ENCODE measurements around the gene ATF7. TPM values are rescaled to one million over a fixed set of nuclear protein-coding genes. Genes with fewer than 3 reads are reported as not detected.
"Not testable (repeated sequence)": the region's sequence is repeated elsewhere in the genome, so short reads cannot be mapped to it uniquely, and the experiment has no call there.

ATF7 gene
- total RNA-seq, 2 donors from 2014 or later: 38.3 to 39.2 TPM

DNA sequence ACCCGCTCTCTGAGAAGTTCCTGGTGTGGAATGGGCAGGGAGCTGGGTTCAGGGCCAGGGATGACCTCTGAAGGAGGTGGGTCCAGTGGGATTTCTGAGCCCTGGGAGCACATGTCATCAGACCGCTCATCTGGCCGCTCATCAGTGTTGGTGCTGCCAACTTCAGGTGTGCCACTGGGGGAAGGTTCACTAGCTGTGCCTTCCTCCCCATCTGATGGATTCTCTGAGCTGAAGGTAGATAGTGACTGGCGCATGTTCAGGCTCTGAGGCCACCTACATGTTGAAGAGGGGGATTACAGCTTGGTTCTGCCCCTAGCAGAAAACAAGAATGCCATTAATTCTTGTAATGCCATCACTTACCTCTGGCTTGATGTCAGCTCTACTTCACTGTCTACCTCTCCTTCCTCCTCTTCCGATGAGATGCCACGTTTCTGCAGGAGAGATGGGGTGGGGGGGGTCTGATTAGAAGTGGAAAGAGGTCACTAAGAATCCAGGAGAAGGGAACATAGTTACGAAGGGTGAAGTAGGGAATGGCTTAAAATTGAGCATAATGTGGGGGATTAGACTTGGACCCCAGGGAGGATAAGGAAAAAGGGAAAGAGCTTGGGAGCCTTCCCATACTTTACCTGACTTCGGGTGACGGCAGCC is 144.1 kb downstream of the ATF7 start:
- no peak for ATAC-seq
- DNase-seq: no peak
- intact Hi-C loops (cut with DNase I, micrococcal nuclease): no loop called here

GRCh38 chr12:53481458-53481857 is 144.7 kb downstream of the ATF7 start:
- ATAC-seq; DNase-seq; intact Hi-C loops (cut with DNase I, micrococcal nuclease): not testable (repeated sequence)

DNA sequence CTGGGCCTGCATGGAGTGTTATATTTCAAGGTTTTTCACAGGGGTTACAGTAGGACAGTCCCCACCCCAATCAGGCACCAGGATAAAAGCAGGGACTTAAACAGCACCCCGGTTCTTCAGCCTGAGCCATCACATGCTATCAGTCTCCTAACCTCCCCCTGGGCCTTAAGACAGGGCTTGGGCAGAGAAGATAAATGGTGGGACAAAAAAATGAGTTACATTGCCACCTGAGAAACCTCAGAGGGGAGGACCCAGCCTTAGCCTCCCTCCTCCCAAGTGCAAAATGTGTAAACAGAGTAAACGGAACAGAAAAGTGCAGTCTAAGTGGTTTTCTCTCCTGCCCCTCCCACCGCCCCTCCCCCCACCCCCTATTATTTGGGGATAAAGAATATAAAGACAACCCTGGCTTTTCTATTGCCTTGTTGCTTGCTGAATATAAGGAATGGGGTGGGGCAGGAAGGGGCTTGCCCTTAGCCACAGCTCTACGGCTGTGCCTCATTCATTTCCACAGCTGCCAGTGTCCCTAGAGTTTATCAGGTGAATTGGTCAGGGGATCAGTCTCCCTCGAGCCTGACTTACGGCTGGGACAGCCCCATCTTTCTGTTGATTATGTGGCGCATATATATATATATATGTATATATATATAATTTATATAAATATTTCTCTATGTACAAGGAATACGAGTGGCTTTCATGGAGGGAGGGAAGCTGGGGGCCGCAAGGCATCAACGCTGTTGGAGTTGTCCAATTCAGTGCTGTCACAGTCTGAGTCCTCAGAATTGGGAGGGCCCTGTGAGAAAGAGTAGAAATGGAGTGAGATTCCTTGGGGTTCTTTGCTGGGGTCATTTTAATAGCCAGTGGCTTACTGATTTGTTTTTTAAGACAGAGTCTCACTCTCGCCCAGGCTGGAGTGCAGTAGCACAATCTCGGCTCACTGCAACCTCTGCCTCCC is 145.4 kb downstream of the ATF7 start:
- ATAC-seq: no peak
- intact Hi-C loops (cut with DNase I, micrococcal nuclease): no loop called here
- DNase-seq: no peak

DNA sequence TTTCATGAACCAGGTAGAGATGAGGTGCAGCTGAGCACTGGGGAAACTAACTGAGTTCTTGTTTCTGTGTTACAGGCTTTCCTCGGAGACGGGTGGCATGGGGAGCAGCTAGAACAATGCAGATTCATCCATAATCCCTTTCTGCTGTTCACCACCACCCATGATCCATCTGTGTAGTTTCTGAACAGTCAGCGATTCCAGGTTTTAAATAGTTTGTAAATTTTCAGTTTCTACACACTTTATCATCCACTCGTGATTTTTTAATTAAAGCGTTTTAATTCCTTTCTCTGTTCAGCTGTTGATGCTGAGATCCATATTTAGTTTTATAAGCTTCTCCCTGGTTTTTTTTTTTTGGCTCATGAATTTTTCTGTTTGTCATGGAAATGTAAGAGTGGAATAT is 146.9 kb downstream of the ATF7 start:
- ATAC-seq (no peak), DNase-seq (no peak)
- intact Hi-C loops (cut with DNase I, micrococcal nuclease): no loop called here

DNA sequence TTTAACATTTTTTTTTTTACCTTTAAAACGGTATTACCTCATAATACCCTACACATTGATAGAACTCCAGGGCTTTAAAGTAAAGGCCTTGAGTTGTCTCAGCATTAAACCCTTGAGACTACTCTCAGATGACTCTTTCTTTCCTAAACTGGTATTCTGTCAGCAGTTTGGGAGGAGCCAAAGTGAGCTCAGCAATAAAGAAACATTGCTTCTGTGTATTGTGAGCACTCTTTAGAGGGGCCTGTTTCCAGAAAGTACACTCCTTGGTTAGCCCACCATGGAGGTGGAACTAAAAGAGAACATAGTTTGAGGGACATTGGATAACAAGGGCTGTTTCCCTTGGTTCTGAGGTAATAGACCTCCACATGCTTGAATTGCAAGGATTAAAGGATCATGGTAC is 147.3 kb downstream of the ATF7 start:
- intact Hi-C loops (cut with DNase I, micrococcal nuclease): no loop called here
- ATAC-seq: no peak
- no peak for DNase-seq

- peak; percentile 23 for ATAC-seq
- intact Hi-C loops (cut with DNase I, micrococcal nuclease): no loop called here
- DNase-seq: no peak
Observed at GRCh38 chr12:53476769-53477209, 149.4 kb downstream of the ATF7 start.

GRCh38 chr12:53474819-53475218 is 151.4 kb downstream of the ATF7 start:
- intact Hi-C loops (cut with DNase I, micrococcal nuclease): no loop called here
- no peak for ATAC-seq
- no peak for DNase-seq

- DNase-seq: no peak
- ATAC-seq: no peak
- intact Hi-C loops (cut with DNase I, micrococcal nuclease): no loop called here
Observed at GRCh38 chr12:53474077-53474476, 152.1 kb downstream of the ATF7 start.

DNA sequence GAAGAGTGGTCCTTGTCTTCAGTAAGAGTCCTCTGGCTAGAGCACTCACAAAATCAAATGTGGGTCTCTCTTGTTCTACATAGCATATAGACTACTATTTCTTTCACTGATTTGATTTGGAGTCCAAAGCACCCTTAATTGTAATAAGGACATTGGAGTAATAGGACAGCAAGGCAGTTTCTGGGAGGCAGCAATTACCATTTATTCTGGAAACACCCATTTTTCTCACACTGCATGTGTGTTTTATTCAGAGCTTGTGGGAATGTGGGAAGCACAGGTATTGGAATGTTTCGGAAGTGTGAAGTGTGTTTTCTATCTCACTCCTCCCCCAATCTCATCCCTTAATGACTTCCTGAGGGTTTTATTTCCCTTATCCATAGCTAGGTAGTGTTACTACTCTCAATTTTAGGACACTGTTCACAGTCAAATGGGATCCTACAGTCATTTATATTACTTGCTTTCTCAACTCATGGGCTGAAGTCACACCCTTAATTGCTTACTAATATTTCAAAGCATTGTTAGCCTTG is 154.1 kb downstream of the ATF7 start:
- DNase-seq (no peak), ATAC-seq (no peak)
- intact Hi-C loops (cut with DNase I, micrococcal nuclease): no loop called here

- intact Hi-C loops (cut with DNase I, micrococcal nuclease): loop anchor here in 1 of 2 donors (10.0 kb wide), 1 partner anchor 57 kb away; no protein-coding TSS in a partner anchor
- no peak for ATAC-seq
- DNase-seq: no peak
Observed at GRCh38 chr12:53468282-53468681, 157.9 kb downstream of the ATF7 start.

- ATAC-seq (no peak), DNase-seq (no peak)
- intact Hi-C loops (cut with DNase I, micrococcal nuclease): loop anchor here in 1 of 2 donors (10.0 kb wide), 1 partner anchor 57 kb away; no protein-coding TSS in a partner anchor
Observed at GRCh38 chr12:53467880-53468279, 158.3 kb downstream of the ATF7 start.

DNA sequence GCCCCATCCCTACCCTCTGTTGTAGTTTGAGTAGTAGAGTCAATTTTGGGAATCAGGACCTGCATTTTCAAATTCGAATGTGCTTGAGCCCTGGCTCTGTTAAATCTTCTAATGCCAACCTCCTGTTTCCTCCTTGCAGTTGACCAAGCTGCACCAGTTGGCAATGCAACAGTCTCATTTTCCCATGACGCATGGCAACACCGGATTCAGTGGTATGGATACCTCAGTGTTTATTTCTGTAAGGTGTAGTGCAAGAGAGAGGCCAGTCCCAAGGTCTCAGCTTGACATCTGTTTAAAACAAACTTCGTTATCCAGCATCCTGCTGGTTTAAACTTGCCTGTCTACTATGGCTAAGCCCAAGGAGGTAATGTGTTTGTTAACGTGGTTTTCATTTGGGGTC is 159.1 kb downstream of the ATF7 start:
- intact Hi-C loops (cut with DNase I, micrococcal nuclease): loop anchor here in 1 of 2 donors (10.0 kb wide), 1 partner anchor 58 kb away; no protein-coding TSS in a partner anchor
- no peak for DNase-seq
- no peak for ATAC-seq

DNA sequence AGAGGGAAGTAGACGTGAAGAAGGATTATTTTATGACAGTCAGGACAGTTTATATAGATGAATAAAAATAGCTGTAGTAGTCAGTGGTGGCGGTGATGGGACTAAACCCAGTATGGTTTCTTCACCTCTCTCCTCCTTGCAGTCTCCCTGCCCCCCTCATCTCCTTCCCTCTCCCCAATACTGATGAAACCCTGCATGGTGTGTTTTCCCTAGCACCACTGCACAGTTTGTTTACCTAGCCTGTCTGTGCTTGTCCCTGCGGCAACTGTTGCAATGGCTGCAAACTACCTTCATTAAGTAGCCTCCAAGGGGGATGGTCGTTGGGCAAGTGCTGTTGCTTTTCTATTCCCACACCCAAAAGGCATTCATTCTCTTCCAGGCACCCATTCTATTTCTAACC is 159.5 kb downstream of the ATF7 start:
- DNase-seq (no peak), ATAC-seq (no peak)
- intact Hi-C loops (cut with DNase I, micrococcal nuclease): loop anchor here in 1 of 2 donors (10.0 kb wide), 1 partner anchor 58 kb away; no protein-coding TSS in a partner anchor

DNA sequence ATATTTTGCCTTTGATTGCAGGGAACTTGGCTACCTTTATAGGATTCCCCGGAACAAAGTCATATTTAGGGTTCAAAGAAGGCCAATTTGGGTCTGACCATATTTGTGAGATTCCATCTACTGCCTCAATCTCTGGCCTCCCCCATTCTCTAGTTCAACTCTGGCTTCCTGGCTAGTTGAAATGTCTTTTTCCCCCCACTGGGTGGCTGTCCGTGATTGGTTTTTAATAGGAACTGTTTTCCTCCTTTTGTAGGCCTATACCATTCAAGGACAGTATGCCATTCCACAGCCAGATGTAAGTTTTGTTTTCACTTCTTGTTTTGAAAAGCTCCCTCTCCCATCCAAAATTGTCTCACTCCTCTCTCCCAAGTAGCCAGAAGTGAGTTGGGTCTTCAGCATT is 160.5 kb downstream of the ATF7 start:
- no peak for DNase-seq
- intact Hi-C loops (cut with DNase I, micrococcal nuclease): loop anchor here in 1 of 2 donors (10.0 kb wide), 1 partner anchor 59 kb away; no protein-coding TSS in a partner anchor
- no peak for ATAC-seq

DNA sequence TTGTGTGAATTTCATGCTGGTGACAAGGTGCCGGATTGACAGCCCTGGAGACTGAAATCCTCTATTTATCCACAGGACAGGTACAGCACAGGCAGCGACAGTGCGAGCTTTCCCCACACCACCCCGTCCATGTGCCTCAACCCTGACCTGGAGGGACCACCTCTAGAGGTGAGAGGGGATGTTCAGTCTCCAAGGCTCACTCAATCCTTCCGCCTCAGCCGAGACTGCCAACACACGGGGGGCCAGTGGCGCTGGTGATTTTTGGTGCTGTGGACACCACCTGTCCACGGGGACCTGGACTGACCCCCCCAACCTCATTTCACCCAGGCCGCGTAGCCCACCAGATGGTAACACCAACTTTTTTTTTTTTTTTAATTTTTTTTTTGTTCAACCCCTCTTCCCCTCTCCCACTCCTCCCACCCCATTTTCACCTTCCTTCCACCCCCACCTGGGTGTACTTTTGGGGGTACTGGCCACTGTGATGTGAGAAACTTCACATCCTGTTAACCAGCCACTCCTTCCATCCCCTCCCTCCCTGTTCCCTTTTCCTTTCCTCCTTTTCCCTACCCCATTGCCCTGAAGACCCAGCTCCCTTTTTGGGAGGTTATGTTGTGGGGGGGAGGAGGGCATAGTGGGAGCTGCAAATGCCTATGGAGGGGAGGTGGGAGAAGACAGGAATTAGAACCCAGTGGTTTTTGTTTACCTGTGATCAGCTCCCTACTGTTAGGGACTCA is 161.3 kb downstream of the ATF7 start:
- intact Hi-C loops (cut with DNase I, micrococcal nuclease): loop anchor here in 1 of 2 donors (10.0 kb wide), 1 partner anchor 60 kb away; no protein-coding TSS in a partner anchor

GRCh38 chr12:53463802-53464560 is 162.2 kb downstream of the ATF7 start:
- ATAC-seq (no peak), DNase-seq (no peak)
- intact Hi-C loops (cut with DNase I, micrococcal nuclease): loop anchor here in 1 of 2 donors (10.0 kb wide), 1 partner anchor 61 kb away; no protein-coding TSS in a partner anchor

More for the DNA sequence above, 161.3 kb downstream of the ATF7 start:
- ATAC-seq (no peak), DNase-seq (no peak)

GRCh38 chr12:53462935-53463334 is 163.2 kb downstream of the ATF7 start:
- no peak for ATAC-seq
- no peak for DNase-seq
- intact Hi-C loops (cut with DNase I, micrococcal nuclease): loop anchor here in 1 of 2 donors (10.0 kb wide), 1 partner anchor 62 kb away; no protein-coding TSS in a partner anchor

DNA sequence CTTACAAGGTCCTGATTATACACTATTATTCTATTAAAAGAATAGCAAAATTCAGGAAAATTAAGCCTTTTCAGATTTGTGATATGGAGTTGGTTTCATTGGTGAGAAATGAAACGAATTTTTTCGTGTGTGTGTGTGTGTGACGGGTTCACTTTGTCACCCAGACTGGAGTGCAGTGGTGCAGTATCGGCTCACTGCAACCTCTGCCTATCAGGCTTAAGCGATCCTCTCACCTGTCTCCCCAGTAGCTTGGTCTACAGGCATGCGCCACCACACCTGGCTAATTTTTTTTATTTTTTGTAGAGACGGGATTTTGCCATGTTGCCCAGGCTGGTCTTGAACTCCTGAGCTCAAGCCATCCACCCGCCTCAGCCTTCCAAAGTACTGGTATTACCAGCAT is 164.6 kb downstream of the ATF7 start:
- no peak for ATAC-seq
- intact Hi-C loops (cut with DNase I, micrococcal nuclease): loop anchor here in 1 of 2 donors (10.0 kb wide), 1 partner anchor 63 kb away; no protein-coding TSS in a partner anchor

More for the DNA sequence above, 164.6 kb downstream of the ATF7 start:
- DNase-seq: no peak
